Measurements from ENCODE around the gene BMAL2.

DNA sequence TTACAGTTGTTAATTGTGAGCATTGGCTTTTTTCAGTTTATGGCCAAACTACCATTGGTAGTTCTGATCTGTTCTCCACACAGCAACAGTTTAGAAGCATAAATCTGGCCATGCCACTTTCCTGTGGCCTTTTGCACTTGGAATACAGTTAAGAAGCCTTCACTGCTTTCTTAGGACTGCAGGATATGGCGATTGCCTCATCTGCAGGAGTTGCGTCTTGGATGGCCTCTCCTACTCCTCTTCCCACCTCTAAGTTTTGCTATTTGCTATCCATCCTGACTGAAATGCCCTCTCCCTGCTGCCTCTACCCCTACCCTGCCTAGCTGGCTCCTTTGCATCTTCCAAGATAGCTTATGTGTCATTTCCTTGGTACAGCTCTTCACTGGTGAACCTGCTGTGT, 12.8 kb upstream of the BMAL2 start:
- no peak for TF ChIP-seq EP300 (IDR thresholded peaks at IDR 0.05)
- TF ChIP-seq, protein P1, sequence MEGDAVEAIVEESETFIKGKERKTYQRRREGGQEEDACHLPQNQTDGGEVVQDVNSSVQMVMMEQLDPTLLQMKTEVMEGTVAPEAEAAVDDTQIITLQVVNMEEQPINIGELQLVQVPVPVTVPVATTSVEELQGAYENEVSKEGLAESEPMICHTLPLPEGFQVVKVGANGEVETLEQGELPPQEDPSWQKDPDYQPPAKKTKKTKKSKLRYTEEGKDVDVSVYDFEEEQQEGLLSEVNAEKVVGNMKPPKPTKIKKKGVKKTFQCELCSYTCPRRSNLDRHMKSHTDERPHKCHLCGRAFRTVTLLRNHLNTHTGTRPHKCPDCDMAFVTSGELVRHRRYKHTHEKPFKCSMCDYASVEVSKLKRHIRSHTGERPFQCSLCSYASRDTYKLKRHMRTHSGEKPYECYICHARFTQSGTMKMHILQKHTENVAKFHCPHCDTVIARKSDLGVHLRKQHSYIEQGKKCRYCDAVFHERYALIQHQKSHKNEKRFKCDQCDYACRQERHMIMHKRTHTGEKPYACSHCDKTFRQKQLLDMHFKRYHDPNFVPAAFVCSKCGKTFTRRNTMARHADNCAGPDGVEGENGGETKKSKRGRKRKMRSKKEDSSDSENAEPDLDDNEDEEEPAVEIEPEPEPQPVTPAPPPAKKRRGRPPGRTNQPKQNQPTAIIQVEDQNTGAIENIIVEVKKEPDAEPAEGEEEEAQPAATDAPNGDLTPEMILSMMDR (IDR thresholded peaks at IDR 0.05), result no peak
